ENCODE measurements around the gene XKR7.

Gene XKR7

GRCh38 chr20:32045999-32046398 is 78.0 kb downstream of the XKR7 start:
- no peak for DNase-seq (ENCODE audit: low read depth)

DNA sequence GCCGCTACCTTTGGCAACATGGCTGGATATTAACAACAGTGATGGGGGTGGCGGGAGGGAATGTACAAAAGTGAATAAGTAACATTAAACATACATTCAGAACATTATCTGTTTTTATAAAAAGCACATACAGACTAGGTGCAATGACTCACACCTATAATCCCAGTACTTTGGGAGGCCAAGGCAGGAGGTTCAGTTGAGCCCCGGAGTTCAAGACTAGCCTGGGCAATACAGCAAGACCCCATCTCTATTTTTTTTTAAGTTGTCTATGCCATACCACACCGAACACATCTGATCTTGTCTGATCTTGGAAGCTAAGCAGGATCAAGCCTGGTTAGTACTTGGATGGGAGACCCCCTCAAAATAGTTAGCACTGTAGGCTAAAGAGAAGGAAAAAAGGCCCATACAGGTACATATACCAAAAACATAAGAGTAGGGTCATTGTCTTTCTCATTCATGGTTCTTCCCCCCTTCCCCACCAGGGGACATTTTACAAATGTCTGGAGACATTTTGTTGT is 82.4 kb downstream of the XKR7 start:
- no peak for DNase-seq (ENCODE audit: low read depth)

DNA sequence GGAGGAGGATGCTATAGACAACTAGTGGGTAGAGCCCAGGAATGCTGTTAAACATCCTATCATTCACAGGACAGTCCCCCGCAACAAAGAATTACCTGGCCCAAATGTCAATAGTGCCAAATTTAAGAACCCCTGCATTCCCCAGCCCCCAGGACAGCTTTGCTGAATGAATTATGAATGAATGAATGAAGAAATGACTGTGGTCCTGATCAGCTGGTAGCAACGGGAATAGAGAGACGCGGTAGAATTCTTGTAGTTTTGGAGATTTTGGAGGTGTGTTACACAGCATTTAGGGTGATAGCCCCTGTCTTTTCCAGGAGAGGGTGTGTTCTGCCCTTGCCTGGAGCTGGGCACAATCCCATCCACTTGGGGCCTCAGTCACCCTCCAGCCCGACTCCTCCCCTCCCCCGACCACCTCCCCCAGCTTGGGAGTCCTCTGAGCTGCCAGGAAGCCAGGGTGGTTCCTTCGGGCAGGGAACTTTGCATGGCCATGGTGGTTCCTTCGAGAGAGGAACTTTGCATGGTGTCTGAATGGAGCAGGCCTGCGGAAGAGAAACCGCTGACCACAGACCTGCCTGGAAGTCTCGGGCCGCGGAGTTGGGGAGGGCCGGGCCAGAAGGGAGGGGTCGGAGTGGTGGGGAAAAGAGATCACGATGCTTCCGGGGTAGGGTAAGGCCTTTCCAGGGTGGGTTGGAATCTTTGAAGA is 83.1 kb downstream of the XKR7 start:
- no peak for DNase-seq (ENCODE audit: low read depth)

DNA sequence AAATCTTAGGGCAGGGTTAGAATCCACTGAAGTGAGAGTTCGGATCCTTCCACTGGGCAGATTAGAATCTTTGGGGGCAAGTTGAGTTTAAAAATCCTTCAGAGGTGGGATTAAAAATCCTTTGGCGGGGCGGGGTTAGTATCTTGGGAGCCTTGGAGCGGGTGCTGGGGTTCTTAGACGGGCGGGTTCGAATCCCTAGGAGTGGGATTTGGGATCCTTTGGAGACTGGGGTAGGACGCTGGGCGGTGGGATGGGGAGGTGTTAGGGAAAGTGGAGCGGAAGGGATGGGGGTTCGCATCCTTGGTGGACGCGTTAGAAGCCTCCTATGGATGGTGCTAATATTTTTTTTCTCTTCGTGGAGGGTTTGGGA is 83.8 kb downstream of the XKR7 start:
- DNase-seq (ENCODE audit: low read depth) = no peak

DNA sequence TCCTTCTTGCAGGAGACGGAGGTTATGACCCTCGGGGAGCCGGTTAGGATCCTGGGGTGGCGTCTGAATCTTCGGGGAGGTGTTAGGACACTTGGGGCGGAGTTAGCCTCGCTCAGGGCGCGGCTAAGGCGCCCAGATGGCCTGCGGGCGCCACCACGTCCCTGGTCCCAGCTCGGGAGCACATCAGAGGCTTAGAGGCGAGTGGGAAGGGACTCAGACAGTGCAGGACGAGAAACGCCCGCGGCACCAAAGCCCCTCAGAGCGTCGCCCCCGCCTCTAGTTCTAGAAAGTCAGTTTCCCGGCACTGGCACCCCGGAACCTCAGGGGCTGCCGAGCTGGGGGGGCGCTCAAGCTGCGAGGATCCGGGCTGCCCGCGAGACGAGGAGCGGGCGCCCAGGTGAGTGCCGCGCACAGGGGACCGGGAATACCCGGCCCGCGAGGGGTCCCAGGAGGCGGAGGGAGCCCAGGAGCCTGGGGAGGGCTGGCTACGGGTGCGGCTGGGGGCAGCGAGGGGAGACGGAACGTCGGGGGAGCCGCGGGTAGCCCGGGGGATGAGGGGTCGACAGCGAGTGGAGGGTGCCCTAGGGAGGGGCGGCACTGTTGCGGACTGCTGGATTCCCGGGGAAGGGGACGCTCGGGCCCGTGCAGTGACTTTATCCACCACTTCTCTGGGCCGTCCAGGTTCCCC is 84.3 kb downstream of the XKR7 start, which contains the start of gene HCK:
Gene HCK, plus strand, starts transcription at position 153 of the 688 bp plus-strand sequence.
- no peak for DNase-seq (ENCODE audit: low read depth)

GRCh38 chr20:32052778-32053362 is 84.9 kb downstream of the XKR7 start:
- DNase-seq (ENCODE audit: low read depth) = no peak

Measured in activated T-cell treated with anti-CD3 and anti-CD28 coated beads for 48 hours (primary cell).